GM21423 (cell line): ENCODE measurements around the gene CEP104.

Source experiments
- ATAC-seq: cut with Tn5 transposase; IDR thresholded peaks from one replicate; pipeline ENCODE4 v1.9.1; 2021; ENCODE audit warnings: mild to moderate bottlenecking, moderate library complexity; ENCODE audit not compliant: unreplicated experiment

Gene CEP104

DNA sequence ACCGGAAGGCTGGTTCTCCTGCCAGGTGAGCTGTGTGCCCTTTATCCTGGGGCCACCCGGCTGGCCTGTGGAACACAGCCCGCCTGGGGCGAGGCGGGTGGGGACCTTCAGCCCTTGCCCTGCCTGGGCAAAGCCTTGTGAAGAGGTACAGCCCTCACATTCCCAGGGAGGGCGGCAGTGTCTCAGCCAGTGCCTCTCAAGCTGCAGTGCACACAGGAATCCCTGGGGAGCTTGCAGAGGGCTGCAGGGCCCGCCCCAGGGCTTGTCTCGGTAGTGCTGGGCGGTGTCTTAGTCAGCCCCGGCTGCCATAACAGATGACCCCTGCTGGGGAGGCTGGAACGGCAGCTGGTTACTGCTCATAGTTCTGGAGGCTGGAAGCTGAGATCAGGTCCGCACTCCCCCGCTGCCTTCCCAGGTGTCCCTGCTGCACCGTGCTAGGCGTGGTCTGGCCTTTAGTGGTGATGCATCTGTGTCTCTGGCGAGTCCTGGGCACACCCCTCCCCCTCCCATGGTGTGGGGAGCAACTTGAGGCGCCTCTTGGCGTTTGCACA, 12.8 kb upstream of the CEP104 start:
- ATAC-seq: no peak

DNA sequence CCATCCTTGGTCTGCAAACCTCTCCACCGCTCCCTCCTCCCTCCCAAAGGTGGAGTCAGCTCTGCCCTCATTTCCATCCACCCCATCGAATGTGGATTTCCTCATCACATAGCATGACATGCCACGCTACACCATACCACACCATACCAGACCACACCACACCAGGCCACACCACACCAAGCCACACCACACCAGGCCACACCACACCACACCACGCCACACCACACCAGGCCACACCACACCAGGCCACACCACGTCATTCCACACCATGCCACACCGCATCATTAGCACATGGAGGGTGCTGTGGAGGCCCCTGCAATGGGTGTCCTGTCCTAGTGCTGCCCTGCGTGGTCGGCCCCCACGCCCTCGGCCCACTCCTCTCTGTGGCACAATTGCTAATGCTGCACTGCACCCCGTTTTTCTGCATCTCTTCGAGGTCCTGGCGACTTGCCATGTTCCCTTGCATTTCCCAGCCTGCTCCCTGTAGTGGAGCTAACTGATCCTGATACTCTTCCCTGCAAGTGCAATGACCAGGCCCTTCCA, 11.5 kb upstream of the CEP104 start:
- no peak for ATAC-seq

DNA sequence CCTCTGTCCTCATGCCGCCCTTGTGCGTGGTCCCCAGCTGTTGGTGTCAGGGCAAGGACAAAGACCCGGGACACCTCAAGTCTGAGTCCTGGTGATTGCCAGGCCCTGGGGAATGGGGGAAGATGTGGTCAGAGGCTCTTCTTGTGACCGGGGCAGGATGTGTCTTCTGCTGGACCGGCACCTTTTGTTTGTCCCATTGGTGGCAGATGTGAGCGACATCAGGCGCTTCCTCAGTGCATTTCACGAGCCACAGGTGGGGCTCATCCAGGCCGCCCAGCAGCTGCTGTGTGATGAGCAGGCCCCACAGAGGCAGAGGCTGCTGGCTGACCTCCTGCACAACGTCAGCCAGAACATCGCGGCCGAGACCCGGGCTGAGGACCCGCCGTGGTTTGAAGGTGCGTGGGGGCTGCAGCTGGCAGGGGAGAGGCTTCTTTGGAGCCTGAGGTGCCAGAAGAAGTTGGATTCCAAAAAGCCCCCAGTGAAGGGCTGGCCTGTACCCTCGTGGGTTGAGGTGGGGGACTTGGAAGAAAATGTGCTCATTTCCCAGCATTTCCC, 8.7 kb upstream of the CEP104 start:
- ATAC-seq: no peak

DNA sequence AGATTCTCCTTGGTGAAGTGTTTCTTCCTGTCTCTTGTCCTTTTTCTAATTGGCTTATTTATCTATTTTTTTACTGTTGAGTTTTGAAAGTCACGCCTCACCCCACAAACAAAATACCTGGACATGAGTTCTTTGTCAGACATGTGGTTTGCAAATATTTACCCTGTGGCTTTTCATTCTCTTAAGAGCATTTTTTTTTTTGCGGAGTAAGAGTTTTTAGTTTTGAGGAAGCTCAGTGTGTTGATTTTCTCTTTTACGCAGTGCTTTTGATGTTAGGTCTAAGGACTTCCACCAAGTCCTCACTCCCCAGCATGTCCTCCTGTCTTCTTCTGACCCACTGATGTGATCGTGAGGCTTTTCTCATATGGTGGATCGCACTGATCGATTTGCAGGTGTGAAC, 7.9 kb upstream of the CEP104 start:
- ATAC-seq: no peak

DNA sequence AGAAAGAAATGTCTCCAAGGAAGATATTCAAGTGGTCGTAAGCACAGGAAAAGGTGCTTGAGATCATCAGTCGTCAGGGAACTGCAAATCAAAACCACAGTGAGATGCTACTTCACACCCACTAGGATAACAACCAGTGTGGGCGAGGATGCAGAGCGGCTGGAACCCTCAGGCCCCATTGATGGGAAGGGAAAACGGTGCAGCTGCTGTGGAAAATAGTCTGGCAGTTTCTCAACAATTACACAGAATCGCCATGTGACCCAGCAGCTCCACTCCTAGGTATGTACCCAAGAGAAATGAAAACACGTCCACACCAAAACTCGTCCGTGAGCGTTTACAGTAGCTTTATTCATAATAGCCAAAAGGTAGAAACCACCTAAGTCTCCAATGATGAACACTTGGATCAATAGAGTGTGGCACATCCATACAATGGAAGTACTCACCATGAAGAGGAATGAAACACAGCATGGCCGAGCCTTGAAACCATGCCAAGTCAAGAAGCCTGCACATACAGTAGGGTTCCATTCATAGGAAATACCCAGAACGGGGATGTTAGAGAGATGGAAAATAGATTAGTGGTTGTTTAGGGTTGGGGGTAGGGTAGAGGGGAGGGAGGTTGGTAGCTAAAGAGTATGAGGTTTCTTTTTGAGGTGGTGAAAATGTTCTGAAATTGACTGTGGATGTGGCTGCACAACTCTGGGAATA, 6.4 kb upstream of the CEP104 start:
- ATAC-seq: no peak

DNA sequence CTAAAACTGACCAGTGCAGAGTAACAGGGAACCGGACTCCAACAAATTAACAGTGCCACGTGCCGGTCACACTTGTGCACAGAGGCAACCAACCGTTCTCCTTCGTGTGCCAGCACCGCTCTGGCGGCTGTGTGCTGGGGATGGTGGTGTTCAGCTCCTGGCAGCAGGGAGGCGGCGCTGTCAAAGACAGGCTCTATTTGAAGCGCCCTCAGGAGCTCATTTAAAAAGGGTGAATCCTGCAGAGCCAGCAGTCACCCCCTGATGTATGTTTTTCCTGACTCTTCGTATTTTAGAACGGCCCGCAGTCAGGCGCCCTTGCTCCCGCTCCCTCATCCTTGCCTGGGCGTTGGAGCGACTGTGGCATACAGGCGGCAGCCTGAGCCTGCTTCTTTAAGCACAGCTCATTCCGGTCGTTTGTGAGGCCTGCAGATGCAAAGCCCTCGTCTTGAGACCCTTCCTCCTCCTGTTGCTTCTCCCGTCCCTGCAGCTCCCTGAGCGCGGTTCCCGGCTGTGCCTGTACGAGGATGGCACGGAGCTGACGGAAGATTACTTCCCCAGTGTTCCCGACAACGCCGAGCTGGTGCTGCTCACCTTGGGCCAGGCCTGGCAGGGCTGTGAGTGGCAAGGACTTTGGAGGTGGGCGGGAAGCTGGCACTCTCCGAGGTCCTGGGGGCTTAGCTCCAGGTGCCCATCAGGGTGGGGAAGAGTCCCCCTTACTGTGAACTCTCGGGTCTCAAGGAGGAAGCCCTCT, 1.4 kb upstream of the CEP104 start:
- ATAC-seq: no peak

DNA sequence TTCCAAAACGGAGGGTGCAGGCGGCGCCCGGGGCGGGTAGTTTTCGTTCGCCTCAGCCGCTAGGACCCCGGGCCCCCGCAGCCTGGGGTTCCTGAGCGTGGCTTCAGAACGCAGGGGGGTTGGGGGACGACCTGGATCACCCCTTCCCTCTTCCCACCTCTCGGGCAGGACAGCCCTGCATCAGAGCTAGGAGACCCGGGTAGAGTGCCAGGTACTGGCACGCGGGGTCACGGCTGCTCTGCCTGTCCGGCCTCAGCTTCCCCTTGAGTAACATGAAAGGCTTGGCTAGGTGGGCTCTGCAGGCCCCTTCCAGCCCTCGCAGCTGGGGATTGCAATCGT, 749 bp upstream of the CEP104 start:
- no peak for ATAC-seq

DNA sequence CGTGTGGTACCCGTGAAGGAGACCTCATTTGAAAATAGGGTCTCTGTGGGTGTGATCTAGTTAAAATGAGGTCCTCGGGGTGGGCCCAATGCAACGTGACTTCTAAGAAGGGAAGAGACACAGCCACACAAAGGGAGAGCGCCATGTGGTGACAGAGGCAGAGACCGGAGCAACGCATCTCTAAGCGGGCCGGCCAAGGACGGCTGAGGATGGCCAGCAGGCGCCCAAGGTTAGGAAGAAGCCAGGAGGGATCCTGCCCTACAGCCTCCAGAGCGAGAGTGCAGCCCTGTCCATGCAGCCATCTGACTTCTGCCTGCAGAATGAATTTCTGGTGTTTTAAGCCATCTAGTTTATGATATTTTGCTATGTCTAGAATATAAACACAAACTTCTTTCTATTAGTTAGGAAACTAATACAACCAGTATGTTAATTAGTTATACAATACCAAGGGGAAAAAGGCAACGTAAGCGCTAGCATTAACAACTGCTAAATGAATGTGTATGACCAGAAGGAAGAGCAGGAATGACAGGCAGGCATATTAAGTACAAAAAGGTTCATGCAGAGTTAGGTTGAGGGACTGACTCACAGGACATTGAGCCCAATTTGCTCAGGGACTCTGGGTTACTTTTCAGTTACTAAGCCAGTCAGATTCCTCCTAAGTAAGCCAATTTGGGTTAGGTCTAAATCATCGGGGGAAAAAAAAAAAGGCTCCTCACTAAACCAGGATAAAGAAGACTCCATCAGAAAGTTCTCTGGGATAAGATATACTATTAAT, 4.1 kb downstream of the CEP104 start:
- ATAC-seq: no peak

DNA sequence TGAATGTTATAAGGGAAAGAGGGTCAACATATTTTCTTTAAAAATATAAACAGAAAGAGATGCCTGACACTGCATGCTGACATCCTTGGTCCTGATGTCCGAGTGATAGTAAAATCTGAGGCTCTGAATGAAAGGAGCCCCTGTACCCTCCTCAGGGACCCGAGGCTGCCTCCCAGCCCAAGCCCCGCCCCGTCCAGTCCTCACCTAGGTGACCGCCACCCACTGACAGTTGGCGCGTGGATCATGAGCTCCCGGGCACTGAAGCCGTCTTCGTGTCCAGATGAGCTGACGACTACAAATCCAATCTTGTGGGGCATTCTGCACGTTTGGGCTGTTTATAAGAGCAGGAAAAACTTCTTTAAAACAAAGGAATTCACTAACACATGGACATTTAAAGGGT, 4.9 kb downstream of the CEP104 start:
- ATAC-seq: no peak

DNA sequence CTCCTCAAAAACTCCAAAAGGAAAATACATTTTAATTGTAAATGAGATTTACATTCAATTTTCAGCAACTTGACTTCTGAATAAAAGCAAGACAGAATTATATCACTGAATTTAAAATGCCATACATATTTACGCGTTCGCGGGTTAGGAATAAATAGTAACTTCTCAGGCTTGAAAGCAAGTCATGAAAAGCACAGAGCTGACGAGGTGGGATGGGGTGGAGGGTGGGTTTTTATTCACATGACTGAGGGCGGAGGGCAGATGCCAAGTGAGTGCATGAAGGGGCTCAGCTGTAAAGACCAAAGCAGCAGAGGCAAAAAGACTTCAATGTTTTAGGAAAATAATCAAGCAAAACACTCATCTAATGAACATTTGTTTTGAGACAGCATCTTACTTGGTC, 5.7 kb downstream of the CEP104 start:
- no peak for ATAC-seq

DNA sequence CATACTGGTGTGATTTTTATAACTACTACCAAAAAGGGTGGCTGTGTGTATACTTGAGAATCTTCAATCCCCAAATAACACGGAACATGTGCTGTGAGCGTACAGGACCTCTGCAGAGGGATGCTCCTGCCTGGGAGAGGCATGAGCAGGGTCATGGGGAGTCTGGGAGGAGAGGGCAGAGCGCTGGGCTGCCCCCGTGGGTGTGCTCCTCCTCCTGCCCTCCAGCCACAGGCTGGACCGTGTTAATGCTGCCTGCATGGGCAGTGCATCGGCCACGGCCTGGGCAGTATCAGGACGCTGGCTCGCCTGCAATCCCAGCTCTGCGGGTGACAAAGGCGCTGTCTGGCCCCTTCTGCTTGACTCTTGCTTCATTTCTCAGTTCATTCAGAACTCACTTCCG, 6.2 kb downstream of the CEP104 start:
- no peak for ATAC-seq

DNA sequence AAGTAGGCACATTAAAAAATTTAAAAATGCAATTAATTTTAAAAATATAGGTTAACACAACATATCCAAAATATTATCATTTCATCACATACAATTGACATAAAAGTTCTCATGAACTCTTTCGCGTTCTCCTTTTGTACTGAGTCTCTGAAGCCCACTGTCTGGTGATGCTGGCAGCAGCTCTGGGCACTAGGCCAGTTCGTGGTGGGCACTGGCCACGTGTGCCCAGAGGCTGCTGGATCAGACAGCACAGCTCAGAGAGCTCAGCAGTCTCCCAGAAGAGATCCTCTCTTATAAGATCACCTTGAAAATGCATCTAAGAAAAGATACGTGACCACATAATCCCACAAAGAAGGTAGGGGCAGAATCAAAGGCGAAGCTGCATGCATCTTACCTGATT, 9.9 kb downstream of the CEP104 start:
- no peak for ATAC-seq

DNA sequence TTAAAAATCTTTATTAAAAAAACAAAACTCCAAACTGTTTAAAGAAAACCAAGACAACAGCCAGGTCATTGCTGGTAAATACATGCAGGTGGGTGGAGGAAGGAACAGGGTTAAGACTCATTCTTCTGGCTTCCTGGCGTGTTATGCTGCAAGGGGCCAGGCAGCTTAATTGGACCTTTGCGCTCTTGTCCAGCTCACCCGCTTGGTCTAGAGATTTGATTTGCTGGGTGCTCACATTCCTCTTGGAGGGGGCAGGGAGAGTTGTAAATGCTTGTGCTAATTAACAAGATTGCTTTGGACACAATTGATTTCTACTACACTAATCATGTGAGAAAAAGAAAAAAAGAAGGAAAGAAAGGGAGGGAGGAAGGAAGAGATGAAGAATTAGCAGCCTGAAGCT, 10.5 kb downstream of the CEP104 start:
- ATAC-seq: no peak

DNA sequence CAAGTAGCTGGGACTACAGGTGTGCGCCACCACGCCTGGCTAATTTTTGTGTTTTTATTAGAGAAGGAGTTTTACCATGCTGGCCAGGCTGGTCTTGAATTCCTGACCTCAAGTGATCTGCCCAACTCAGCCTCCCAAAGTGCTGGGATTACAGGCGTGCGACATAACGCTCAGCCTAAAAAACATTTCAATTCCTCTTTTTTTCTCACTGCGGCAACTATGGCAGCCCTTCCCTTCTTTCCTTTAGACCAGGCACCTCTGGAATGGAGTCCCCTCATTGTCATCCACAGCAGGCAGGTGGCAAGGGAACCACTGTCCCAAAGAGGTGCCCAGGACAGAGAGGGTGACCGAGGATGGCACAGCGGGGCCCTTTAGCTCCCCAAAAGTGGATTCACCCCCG, 14.1 kb downstream of the CEP104 start:
- no peak for ATAC-seq

DNA sequence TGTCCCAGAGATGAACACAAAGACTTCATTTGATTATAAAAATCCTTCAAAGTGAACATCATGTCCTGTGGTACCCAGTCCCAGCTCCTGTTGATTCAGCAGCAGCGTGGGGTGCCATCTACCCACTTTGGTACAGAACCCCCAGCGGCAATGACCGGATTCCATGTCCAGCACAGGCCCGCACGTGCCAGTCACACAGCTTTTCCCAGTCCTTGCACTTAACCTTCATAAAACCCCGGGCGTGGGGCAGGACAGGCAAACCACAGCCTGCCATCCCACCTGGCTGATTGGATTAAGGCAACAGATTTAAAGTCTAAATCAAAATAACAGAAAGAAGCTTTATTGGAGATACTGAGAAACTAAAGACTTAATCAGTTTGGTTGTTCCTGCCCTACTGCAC, 15.5 kb downstream of the CEP104 start:
- ATAC-seq: no peak

DNA sequence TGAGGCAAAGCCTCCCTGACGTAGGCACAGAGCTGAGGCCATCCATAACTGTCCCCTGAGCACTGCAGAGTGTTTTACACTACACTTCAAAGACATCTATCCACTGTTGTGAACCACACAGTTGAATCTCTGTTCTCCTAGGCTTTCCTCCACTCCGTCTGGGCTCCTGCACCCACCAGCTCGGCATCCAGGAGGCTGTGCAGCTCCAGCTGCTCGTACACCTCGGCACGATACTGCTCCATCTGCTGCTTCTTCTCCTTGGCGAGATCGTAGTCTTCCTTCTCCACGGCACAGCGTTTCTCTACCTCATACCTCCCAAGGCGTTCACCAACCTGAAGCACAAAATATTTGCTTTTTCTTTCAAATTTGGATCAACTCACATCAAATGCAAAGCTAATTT, 18.2 kb downstream of the CEP104 start:
- no peak for ATAC-seq

DNA sequence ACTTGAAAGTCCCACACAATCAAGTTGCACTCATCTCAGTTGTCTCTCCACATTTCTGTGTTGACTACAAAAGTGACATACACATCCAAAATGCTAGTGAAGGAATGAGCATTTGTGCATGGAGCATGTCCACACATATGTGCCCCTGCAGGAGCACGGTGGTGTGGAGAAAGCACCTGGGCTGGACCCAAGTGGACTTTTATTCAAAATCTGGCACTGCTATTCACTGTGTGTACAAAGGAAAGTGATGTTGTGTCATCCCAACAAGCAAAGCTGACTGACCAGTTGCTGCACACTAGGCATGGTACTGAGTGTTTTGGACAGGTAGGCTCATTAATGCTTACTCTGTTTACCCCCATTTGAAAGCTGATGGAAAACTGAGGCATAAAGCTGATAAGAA, 19.3 kb downstream of the CEP104 start:
- ATAC-seq: no peak

DNA sequence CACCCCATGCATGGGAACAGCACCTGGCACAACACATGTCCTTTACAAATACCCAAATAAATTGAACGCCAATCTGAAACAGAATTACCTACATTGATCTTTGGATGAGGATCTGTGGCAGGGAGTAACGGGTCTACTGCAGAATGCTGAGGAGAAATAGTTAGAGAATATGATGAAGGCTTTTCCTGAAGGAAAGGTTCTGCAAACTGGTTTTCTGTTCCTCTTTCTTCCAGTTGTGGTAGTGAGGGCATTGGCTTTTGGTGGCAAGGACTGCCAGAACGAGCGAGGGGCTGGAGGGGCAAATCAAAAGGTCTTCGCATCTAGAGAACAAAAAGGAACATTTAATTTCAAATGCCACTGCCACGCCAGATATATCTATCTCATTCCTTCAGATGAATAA, 19.8 kb downstream of the CEP104 start:
- no peak for ATAC-seq

DNA sequence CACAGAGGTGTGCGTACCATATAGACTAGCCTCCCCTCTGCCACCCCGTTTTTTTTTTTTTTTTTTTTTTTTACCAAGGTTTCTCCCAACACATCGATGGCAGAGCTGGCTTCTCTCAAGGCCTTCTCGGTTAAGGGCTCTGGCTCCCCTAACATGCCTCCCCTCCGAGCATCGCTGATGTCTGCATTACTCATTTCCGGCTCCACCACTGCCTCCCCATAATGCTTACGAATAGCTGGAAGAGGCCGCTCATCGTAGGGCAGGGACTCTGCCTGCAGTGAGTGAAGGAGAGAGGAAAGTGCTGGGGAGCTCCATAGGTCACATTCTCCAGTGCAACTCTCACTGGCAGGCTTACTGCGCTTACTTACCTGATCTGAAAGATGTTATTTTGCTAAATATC, 20.6 kb downstream of the CEP104 start:
- no peak for ATAC-seq

DNA sequence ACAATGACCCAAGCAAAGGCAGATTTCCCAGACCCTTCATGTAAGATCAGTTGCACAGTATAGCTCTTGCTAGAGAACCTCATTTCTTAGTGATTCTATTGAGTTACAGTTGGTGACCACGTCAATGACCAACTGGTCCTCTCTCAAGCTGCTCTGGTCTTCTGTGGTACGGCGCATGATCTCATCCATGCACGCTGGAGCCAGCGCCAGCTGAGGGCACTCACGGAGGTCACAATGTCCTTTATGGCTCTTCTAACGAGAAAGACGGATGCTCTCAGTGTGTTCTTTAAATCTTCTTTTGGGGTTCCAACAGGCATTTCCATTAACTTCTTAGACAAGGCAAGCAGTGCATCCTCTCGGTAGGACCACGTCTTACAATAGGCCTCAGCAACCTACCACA, 22.3 kb downstream of the CEP104 start:
- ATAC-seq: no peak

DNA sequence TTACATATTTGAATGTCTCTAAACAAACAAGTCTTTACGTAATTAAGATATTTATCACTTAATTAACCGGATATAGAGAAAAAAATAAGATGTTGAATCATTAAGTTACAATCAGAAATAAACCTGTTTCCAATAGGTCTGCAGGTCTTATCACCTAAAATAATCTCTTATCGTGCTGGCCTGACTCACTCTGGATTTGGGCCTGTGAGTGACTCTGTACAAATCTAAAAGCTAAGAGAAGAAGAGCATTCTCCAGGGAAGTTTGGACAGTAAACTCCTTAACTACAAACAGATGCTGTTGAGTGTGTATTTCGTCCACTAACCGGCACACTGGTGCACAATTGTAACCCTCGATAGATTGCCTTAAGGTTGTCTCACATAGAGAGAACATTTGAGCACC, 25.3 kb downstream of the CEP104 start:
- no peak for ATAC-seq
